ENCODE results near the gene CCDC172. TPM values are rescaled to one million over a fixed set of nuclear protein-coding genes. Genes with fewer than 3 reads are reported as not detected.

Gene CCDC172
- total and polyA plus RNA-seq, 9 donors: not detected

- WGBS, 3 donors: 59 to 70% (median 66%) methylated on average over 7 of the region's 7 CpGs
- no peaks in the 10 kb centered on the region for H3K27me3 ChIP-seq
These were observed 27.9 kb upstream of the CCDC172 start for GRCh38 chr10:116296291-116296721.

GRCh38 chr10:116298586-116298985 is 25.7 kb upstream of the CCDC172 start:
- Histone ChIP-seq H3K36me3 (no peaks in the 10 kb centered on the region), H3K27ac (no peak overlapping the region), H3K4me3 (no peak overlapping the region), H3K9me3 (no peaks in the 10 kb centered on the region), H3K4me1 (ENCODE audit: insufficient read depth) (no peaks in the 10 kb centered on the region), H3K27me3 (no peaks in the 10 kb centered on the region)
- no peak for TF ChIP-seq CTCF (IDR thresholded peaks at IDR 0.05)
- TF ChIP-seq POLR2A (IDR thresholded peaks at IDR 0.05): no peak
- no peak for TF ChIP-seq EP300 (IDR thresholded peaks at IDR 0.05)
- DNase-seq: no peak
- WGBS, 3 donors: 89 to 92% (median 92%) methylated on average over 3 of the region's 3 CpGs
- intact Hi-C loops (cut with DNase I): loop anchor here in 1 of 4 donors (10.0 kb wide), 1 partner anchor 494 kb away; no protein-coding TSS in a partner anchor

More at GRCh38 chr10:116296291-116296721, 27.9 kb upstream of the CCDC172 start:
- TF ChIP-seq POLR2A (IDR thresholded peaks at IDR 0.05) (no peak), CTCF (IDR thresholded peaks at IDR 0.05) (no peak), EP300 (IDR thresholded peaks at IDR 0.05) (no peak)
- no peaks in the 10 kb centered on the region for H3K4me1 ChIP-seq (ENCODE audit: insufficient read depth)
- no peak for DNase-seq
- H3K36me3 ChIP-seq: no peaks in the 10 kb centered on the region
- no peak overlapping the region for H3K4me3 ChIP-seq
- intact Hi-C loops (cut with DNase I): loop anchor here in 1 of 4 donors (10.0 kb wide), 1 partner anchor 492 kb away; no protein-coding TSS in a partner anchor
- no peaks in the 10 kb centered on the region for H3K9me3 ChIP-seq
- H3K27ac ChIP-seq: no peak overlapping the region

GRCh38 chr10:116300542-116300941 is 23.7 kb upstream of the CCDC172 start:
- no peak overlapping the region for H3K4me3 ChIP-seq

GRCh38 chr10:116304923-116305322 is 19.3 kb upstream of the CCDC172 start:
- 45 to 51% (median 45%) methylated on average over 1 of the region's 1 CpG for WGBS, 3 donors
- intact Hi-C loops (cut with DNase I): no loop called here
- Histone ChIP-seq H3K4me1 (ENCODE audit: insufficient read depth) (no peaks in the 10 kb centered on the region), H3K27me3 (no peaks in the 10 kb centered on the region), H3K36me3 (no peaks in the 10 kb centered on the region), H3K27ac (no peak overlapping the region), H3K4me3 (no peak overlapping the region), H3K9me3 (no peaks in the 10 kb centered on the region)
- TF ChIP-seq POLR2A (IDR thresholded peaks at IDR 0.05): no peak
- no peak for DNase-seq

More at GRCh38 chr10:116300542-116300941, 23.7 kb upstream of the CCDC172 start:
- no peak overlapping the region for H3K27ac ChIP-seq
- no peaks in the 10 kb centered on the region for H3K36me3 ChIP-seq
- no peaks in the 10 kb centered on the region for H3K9me3 ChIP-seq
- no peak for DNase-seq
- no peaks in the 10 kb centered on the region for H3K27me3 ChIP-seq
- no peaks in the 10 kb centered on the region for H3K4me1 ChIP-seq (ENCODE audit: insufficient read depth)
- intact Hi-C loops (cut with DNase I): no loop called here
- WGBS, 3 donors: 4 to 20% (median 9%) methylated on average over 1 of the region's 1 CpG
- no peak for TF ChIP-seq CTCF (IDR thresholded peaks at IDR 0.05)
- no peak for TF ChIP-seq POLR2A (IDR thresholded peaks at IDR 0.05)
- TF ChIP-seq EP300 (IDR thresholded peaks at IDR 0.05): no peak

GRCh38 chr10:116306847-116307246 is 17.4 kb upstream of the CCDC172 start:
- WGBS, 3 donors: 77 to 86% (median 79%) methylated on average over 2 of the region's 2 CpGs
- intact Hi-C loops (cut with DNase I): no loop called here
- H3K36me3 ChIP-seq: no peaks in the 10 kb centered on the region
- H3K27ac ChIP-seq: no peak overlapping the region
- no peaks in the 10 kb centered on the region for H3K4me1 ChIP-seq (ENCODE audit: insufficient read depth)
- DNase-seq: no peak
- no peak overlapping the region for H3K4me3 ChIP-seq
- H3K9me3 ChIP-seq: no peaks in the 10 kb centered on the region
- H3K27me3 ChIP-seq: no peaks in the 10 kb centered on the region
- TF ChIP-seq POLR2A (IDR thresholded peaks at IDR 0.05) (no peak), EP300 (IDR thresholded peaks at IDR 0.05) (no peak), CTCF (IDR thresholded peaks at IDR 0.05) (no peak)

Data from ovary (tissue), 9 donors.